HFFc6 (cell line): Measurements from ENCODE around the gene NFX1. TPM values are rescaled to one million over a fixed set of nuclear protein-coding genes. Genes with fewer than 3 reads are reported as not detected.
"Not testable (repeated sequence)": the region's sequence is repeated elsewhere in the genome, so short reads cannot be mapped to it uniquely, and the experiment has no call there.

Source experiments
- DNase-seq: peaks from one replicate; pipeline ENCODE4 v3.0.0-alpha.2; 2018
- H3K27ac Mint-ChIP-seq: 2 replicates; pipeline ENCODE4 v1.8.0; 2020; ENCODE audit warnings: mild to moderate bottlenecking, mixed read lengths
- H3K27me3 Mint-ChIP-seq: 2 replicates; pipeline ENCODE4 v1.8.0; 2021; ENCODE audit warnings: mild to moderate bottlenecking, moderate library complexity, mixed read lengths; ENCODE audit not compliant: insufficient read depth
- H3K36me3 Mint-ChIP-seq: 2 replicates; pipeline ENCODE4 v1.8.0; 2021; ENCODE audit warnings: low read depth, mixed read lengths
- H3K4me1 Mint-ChIP-seq: 2 replicates; pipeline ENCODE4 v1.8.0; 2020; ENCODE audit warnings: low read depth, mixed read lengths
- H3K4me3 Mint-ChIP-seq: 2 replicates; pipeline ENCODE4 v1.8.0; 2020; ENCODE audit warnings: mild to moderate bottlenecking, moderate library complexity, mixed read lengths
- H3K9me3 Mint-ChIP-seq: 2 replicates; pipeline ENCODE4 v1.8.0; 2020; ENCODE audit warnings: mild to moderate bottlenecking, mixed read lengths
- total RNA-seq, 6 experiments: library from RNA; stranded (reverse); fragmentation: NEBNext Ultra II Directional; extraction: Animal tissue kit (Norgen Biotek cat#: 25700); gene quantifications; 2 replicates in 1 of 6; 3 replicates in 5 of 6; pipeline ENCODE4 v1.2.3, GENCODE V29; 2021
- TF ChIP-seq, protein P1 (sequence below): fragments of 200-600 bp; sonication (generic); IDR thresholded peaks from 2 replicates; pipeline ENCODE4 v1.5.0; 2021; ENCODE audit warnings: antibody characterized with exemption, mild to moderate bottlenecking

Gene NFX1
- total RNA-seq, 6 experiments from 2014 or later: 25.7 to 28.0 (median 27.8) TPM

DNA sequence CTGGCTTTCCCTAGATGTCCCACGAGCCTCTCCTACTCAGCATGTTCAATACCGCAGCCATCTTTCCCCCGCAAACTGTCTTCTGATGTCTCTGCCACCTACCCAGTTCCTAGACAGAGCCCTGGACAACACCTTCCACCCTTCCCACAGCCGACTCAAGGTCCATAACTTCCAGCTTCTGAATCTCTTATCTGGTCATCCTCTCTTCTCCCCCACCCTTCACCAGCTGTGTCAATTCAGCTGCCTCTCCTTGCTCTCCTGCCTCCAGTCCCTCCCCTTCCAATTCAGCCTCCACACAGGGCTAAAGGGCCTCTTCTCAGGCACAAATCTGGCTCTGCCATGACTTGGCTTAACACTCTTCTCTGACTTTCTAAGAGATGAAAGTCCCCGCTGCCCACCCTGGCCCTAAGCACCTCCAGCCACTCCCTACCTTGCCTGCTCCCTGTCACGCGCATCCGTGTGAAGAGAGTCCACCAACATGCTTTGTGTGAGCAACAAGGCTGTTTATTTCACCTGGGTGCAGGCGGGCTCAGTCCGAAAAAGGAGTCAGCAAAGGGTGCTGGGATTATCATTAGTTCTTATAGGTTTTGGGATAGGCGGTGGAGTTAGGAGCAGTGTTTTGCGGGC, 86.9 kb downstream of the NFX1 start:
- peak overlapping the region; percentile 21; the same call in 1 of the 2 replicates for H3K27ac Mint-ChIP-seq
- TF ChIP-seq, protein P1, sequence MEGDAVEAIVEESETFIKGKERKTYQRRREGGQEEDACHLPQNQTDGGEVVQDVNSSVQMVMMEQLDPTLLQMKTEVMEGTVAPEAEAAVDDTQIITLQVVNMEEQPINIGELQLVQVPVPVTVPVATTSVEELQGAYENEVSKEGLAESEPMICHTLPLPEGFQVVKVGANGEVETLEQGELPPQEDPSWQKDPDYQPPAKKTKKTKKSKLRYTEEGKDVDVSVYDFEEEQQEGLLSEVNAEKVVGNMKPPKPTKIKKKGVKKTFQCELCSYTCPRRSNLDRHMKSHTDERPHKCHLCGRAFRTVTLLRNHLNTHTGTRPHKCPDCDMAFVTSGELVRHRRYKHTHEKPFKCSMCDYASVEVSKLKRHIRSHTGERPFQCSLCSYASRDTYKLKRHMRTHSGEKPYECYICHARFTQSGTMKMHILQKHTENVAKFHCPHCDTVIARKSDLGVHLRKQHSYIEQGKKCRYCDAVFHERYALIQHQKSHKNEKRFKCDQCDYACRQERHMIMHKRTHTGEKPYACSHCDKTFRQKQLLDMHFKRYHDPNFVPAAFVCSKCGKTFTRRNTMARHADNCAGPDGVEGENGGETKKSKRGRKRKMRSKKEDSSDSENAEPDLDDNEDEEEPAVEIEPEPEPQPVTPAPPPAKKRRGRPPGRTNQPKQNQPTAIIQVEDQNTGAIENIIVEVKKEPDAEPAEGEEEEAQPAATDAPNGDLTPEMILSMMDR: no peak
- H3K4me3 Mint-ChIP-seq: no peak overlapping the region

DNA sequence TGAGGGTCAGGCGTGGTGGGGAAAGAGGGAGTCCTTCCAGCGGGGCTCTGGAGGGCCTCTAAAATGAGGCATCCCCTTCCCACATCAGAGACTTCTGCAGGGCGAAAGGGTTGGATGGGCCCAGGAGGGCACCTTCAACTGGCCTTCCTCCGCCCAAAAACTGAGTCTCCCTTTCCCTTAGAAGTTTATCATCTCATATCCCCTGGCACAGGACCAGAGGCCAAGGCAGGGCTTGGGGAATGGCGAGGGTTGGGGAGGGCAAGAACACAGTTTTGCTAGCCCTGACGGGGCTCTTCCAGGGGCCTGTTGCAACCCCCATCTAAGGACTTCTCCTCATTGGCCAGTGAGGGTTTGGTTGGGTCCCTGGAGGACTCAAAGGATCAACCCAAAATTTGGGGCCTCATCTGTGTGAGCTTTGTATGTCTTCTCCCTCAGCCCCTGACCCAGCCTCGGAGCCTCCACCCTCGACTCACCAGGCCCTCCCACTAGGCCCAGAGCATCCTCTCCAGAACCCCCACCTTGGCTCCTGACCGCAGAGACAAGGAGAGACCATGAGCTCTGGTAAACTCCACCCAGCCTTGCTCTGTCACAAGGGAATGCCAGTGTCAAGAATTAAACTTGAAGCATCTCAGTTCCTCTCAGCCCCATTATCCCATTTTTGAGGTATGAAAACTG, 87.9 kb downstream of the NFX1 start:
- peaks cover 18% of the 10 kb centered on the region for H3K4me1 Mint-ChIP-seq
- H3K9me3 Mint-ChIP-seq: no peaks in the 10 kb centered on the region
- H3K4me3 Mint-ChIP-seq: no peak overlapping the region
- DNase-seq: no peak
- TF ChIP-seq, protein P1: no peak
- no peaks in the 10 kb centered on the region; the same call in 1 of the 2 replicates for H3K27me3 Mint-ChIP-seq
- no peaks in the 10 kb centered on the region for H3K36me3 Mint-ChIP-seq
- H3K27ac Mint-ChIP-seq: no peak overlapping the region

More for the DNA sequence above, 86.9 kb downstream of the NFX1 start:
- H3K4me1 Mint-ChIP-seq: peaks cover 18% of the 10 kb centered on the region
- H3K27me3 Mint-ChIP-seq: no peaks in the 10 kb centered on the region; the same call in 1 of the 2 replicates
- H3K36me3 Mint-ChIP-seq: no peaks in the 10 kb centered on the region
- no peaks in the 10 kb centered on the region for H3K9me3 Mint-ChIP-seq
- no peak for DNase-seq

DNA sequence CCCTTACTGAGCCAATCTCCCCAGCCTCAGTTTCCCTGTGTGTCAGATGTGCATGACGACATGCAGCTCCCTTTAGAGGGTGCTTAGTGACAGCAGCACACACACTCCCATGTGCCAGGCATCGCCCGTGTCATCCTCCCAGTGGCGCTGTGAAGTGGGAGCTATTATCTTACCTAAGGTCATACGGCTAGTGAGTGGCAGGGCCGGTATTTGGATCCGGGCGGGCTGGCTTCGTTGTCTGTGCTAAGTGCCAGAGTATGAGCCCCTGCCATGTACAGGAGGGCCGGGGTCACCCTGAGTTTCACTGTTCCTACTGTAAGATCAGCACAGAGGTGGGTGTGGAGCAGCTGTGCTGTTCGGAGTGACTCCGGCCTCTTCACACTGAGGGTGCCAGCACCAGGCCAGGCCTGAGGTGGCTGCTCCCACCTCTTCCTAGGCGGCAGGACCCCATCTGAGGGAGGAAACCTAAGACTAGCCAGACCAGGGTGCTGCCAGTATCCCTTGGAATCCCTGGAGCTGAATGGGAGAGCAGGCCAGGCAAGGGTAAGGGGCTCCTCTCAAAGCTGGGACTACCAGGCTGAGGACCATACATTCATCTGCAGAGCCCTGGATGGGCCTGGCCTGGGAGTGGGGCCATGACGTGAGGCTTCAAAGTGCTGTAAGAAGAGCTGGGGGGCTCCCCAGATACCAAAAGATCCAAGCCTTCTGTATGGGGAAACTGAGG, 89.5 kb downstream of the NFX1 start:
- peaks cover 5% of the 10 kb centered on the region; the same call in 1 of the 2 replicates for H3K27me3 Mint-ChIP-seq
- peaks cover 14% of the 10 kb centered on the region for H3K4me1 Mint-ChIP-seq
- no peaks in the 10 kb centered on the region for H3K9me3 Mint-ChIP-seq
- TF ChIP-seq, protein P1: no peak
- no peaks in the 10 kb centered on the region for H3K36me3 Mint-ChIP-seq
- H3K4me3 Mint-ChIP-seq: no peak overlapping the region
- H3K27ac Mint-ChIP-seq: no peak overlapping the region
- DNase-seq: no peak

DNA sequence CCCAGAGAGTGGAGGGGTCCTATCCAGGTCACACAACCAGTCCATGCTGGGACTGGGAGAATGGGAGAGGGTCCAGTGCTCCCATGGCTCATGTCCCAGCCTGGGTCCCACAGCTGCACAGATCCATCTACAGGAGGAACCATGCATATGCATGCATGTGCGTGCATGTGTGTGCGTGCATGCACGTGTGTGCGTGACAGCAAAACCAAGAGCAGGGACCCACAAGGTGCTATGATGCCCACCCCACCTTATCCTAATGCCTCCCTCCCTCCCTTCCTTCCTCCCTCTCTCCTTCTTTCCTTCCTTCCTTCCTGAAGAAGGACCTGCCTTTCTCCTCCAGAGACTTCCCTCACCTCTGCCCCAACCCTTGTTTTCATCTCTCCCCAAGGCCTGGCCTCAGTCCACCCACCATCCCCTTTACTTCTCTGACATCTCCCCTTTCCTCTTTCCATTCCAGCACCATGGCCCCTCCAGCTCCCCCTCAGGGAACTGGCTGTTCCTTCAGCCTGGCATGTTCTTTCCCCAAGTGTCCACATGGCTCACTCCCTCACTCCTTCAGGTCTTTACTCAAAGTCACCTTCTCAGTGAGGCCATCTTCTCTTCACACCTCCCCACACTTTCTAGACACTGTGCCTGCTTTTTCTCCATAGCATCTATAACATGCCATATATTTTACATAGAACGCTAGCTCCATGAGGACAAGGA, 90.2 kb downstream of the NFX1 start:
- peaks cover 5% of the 10 kb centered on the region; the same call in 1 of the 2 replicates for H3K27me3 Mint-ChIP-seq
- TF ChIP-seq, protein P1: peak; percentile 15; the same call in 1 of the 2 replicates
- DNase-seq: no peak
- no peak overlapping the region for H3K4me3 Mint-ChIP-seq
- no peak overlapping the region for H3K27ac Mint-ChIP-seq
- no peaks in the 10 kb centered on the region for H3K9me3 Mint-ChIP-seq
- H3K4me1 Mint-ChIP-seq: peaks cover 7% of the 10 kb centered on the region
- no peaks in the 10 kb centered on the region for H3K36me3 Mint-ChIP-seq

DNA sequence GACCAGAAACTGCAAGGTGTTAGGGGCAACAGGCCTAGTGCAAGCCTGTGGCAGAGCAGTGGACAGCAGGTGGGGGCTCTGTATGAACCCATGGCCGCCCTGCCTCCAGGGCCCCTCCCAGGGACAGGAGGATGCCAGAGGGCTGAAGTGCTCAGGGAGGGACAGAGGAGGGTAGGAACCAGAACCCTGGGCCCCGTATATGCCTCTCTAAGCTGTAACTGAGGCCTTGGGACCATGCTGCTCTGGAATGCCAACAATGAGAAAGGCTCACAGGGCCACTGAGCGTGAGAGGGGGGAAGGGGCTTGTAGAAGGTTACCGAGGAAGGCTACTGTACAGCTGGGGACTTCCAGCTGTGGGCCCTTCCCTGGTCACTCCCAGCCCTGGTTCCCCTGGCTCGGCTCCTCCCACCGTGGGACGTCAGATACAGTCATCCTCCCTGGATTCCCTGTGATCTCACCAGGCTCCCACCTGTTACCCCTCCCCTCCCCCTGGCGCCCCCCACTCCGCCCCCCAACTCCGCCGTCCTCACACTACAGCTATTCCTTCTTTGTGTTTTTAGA, 91.0 kb downstream of the NFX1 start:
- no peaks in the 10 kb centered on the region for H3K36me3 Mint-ChIP-seq
- H3K27ac Mint-ChIP-seq: no peak overlapping the region
- H3K9me3 Mint-ChIP-seq: no peaks in the 10 kb centered on the region
- DNase-seq: no peak
- no peaks in the 10 kb centered on the region for H3K4me1 Mint-ChIP-seq
- H3K27me3 Mint-ChIP-seq: peaks cover 5% of the 10 kb centered on the region; the same call in 1 of the 2 replicates
- no peak overlapping the region for H3K4me3 Mint-ChIP-seq
- TF ChIP-seq, protein P1: no peak

DNA sequence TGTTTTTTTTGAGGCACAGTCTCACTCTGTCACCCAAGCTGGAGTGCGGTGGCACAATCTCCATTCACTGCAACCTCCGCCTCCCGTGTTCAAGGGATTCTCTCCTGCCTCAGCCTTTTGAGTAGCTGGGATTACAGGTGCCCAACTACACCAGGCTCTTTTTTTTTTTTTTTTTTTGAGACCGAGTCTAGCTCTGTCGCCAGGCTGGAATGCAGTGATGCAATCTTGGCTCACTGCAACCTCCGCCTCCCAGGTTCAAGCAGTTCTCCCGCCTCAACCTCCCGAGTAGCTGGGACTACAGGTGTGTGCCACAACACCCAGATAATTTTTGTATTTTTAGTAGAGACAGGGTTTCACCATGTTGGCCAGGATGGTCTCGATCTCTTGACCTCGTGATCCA, 92.1 kb downstream of the NFX1 start:
- not testable (repeated sequence) for H3K4me1 Mint-ChIP-seq, H3K27me3 Mint-ChIP-seq, H3K9me3 Mint-ChIP-seq, H3K4me3 Mint-ChIP-seq, H3K27ac Mint-ChIP-seq, H3K36me3 Mint-ChIP-seq, DNase-seq

DNA sequence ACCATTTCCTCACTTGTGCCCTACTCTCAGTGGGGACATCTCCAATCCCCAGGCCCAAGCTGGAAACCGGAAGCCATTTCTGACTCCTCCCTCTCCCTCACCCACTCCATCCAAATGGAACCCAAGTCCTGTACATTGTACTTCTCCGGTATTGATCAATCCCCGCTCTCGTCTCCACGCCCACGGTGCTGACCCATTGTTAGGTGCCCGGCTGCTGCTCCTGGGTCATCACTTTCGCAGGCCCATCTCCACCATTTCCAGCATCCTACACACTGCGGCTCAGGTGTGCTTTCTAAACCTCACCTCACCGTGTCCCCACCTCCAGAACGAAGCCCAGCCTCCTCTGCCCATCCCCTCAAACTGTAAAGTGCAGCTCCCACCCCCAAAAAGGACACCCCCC, 93.1 kb downstream of the NFX1 start:
- H3K4me1 Mint-ChIP-seq, H3K4me3 Mint-ChIP-seq: not testable (repeated sequence)

DNA sequence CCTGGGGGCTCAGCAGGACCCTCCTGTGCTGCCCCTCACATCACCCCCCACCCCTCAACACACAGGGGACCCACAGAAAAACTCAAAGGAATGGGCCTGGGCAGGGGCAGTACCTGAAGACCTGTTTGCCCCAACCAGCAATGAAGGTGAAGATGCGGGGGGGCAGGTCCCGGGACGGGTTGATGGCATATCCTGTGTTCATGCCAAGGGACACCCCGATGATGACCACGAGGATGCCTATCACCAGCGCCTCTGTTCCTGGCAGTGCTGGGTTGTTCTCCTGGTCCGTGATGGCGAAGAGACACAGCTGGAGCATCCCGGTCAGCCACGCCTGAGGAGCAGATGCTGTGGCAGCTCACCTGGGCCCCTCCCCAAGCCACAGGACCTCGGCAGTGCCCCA, 95.2 kb downstream of the NFX1 start:
- H3K4me1 Mint-ChIP-seq, H3K27ac Mint-ChIP-seq, H3K4me3 Mint-ChIP-seq, H3K27me3 Mint-ChIP-seq, DNase-seq, H3K36me3 Mint-ChIP-seq, H3K9me3 Mint-ChIP-seq: not testable (repeated sequence)

More for the DNA sequence above, 93.1 kb downstream of the NFX1 start:
- not testable (repeated sequence) for H3K27me3 Mint-ChIP-seq, H3K27ac Mint-ChIP-seq, H3K36me3 Mint-ChIP-seq, H3K9me3 Mint-ChIP-seq, DNase-seq
